ENCODE measurements around the gene MELTF.

The MELTF gene

DNA sequence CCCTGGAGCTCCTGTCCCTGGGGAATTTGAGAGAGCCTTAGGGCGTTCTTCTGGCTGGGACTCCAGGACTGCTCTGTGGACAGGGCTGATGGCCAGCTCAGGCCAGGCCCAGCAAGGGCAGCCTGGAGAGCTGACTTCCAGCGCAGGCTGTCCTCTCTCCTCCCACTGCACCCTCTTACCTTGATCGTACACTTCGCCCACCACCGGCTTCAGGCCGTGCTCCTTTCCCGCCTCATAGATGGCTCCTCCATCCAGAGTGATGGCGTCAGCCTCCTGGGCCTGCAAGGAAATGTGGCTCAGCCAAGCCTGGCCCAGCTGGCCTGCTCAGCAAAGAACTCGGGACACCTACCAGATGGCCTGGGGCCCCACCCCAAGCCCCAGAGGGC lies 3.1 kb downstream of the MELTF start:
- no peak for DNase-seq

GRCh38 chr3:197025736-197026480 lies 3.7 kb downstream of the MELTF start:
- no peak for DNase-seq

DNA sequence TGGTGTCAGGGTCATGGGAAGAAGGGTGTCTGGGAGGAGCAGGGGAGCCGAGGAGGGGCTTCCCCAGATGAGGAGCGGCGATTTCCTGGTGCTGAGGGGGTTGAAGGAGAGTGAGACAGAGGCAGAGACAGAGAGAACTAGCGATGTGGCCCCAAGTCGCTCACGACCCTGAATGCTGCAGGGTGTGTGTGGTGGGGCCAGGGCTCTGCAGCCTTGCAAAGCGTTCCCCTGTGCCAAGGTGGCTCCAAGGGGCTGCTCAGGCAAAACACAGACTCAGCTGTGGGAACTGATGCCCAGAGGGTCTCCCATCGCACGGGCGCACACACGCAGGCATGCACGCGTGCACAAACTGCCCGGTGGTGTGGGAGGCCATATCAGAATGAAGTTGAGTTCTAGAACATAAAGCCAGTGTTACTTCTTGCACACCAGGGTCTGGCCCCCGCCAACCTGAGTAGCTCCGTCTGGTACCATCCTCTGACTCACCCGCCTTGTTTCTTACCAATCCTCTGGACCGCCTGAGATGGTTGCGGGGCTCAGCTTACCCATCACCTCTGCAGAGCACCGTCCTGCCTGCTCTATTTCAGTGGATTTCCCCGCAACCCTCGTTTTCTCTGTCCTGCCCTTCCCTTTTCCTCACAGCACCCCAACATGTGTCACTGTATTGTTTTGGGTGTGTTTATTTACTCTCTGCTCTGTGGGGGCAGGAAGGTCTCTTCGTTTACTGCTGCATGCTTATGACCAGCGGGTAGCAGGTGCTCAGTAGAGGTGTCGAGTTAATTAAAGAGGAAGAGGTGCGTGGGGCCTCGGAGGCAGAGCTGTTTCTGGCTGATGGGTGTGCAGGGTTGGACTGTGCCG lies 4.5 kb downstream of the MELTF start:
- DNase-seq, result no peak

DNA sequence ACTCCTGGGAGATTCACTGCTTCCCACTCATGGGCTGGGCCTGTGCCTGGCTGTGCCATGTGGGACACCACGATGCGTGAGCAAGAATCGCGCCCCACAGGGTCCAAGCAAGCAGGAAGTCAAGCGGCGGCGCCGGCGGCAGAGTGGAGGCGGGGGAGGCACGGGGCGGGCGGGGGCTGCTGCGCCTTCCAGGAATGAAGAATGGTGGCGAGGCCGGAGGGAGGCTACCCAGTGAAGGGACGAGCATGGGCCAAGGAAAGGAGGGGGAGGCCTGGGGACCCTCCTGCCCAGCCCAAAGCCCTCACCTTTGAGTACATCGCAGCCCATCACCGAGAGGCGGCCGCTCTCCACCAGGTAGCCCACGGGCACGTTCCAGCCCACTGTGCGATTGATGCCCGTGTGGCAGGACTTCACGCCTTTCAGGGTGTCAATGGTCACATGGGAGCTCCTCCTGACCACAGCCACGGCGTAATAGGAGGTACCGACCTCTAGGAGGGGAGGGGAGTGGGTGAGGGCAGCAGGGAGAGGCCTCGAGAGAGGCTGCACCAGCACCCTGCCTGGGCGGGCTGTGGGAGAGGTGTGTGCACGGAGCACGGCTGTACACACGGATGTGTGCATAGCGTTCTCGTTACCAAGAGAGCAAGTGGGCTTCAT lies 5.5 kb downstream of the MELTF start:
- no peak for DNase-seq

- DNase-seq, result no peak
Measured at GRCh38 chr3:197023241-197023997, 6.2 kb downstream of the MELTF start.

DNA sequence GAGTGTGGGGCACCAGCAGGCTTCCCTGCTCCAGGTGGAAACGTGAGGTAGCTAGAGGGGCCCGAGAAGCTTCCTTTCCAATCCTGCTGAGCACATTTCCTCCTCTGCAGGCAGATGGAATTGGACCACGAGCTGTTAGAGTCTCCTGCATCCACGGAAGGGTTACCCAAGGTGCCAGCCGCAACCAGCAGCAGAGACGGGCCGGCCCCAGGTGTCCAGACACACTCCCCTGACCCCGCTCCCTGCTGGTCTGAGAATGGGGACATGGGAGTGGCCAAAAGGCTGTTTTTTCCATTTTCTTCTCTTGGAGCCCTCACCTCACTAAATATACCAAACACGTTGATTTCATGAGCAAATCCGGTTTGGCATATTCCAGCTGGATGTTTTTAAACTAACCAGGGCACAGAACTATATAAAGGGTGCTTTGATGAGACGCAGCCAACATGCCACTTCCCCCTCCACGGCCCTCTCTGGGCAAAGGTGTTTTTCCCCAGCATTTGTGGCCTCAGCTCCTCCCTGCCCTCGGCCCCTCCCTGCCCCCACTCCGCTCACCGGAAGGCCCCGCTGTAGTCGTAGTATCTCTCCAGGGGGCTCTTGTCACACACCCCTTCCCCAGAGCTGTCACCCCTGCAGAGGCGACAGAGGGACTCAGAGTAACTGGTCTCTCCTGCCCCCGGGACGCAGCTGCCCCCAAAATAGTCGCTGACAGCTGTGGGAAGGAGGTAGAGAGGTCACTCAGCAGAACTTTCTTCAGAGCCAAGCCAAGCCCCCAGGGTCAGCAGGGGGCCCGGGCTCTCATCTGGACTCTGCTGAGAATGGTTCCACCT lies 7.0 kb downstream of the MELTF start:
- no peak for DNase-seq

- no peak for DNase-seq
Measured at GRCh38 chr3:197021729-197022404, 7.8 kb downstream of the MELTF start.

GRCh38 chr3:197021231-197021630 lies 8.4 kb downstream of the MELTF start:
- DNase-seq, result no peak

DNA sequence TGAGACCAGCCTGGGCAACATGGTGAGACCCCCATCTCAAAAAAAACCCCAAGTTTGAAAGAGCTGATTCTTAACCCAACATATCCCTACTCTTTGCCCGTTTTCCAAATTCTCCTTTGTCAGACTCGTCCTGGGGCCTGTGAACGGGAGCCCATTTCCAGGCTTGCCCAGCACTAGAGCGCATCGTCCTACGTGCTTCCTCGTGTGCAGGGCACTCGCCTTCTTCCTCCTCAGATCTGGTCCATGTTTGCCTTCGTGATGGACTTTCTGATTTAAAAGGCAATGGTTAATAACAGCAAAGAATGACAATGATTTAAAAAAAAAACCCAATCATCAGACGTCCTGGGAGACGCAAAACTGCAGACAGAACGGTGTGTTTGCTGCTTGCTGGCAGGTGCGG lies 10.1 kb downstream of the MELTF start:
- DNase-seq, result no peak

GRCh38 chr3:197019021-197019420 lies 10.6 kb downstream of the MELTF start:
- no peak for DNase-seq

GRCh38 chr3:197017003-197017402 lies 12.6 kb downstream of the MELTF start:
- no peak for DNase-seq

- no peak for DNase-seq
Measured at GRCh38 chr3:197015790-197016736, 13.6 kb downstream of the MELTF start.

- DNase-seq, result no peak
Measured at GRCh38 chr3:197014942-197015575, 14.6 kb downstream of the MELTF start.

GRCh38 chr3:197014024-197014423 lies 15.6 kb downstream of the MELTF start:
- DNase-seq, result no peak

GRCh38 chr3:197012540-197012883 lies 17.1 kb downstream of the MELTF start:
- no peak for DNase-seq

DNA sequence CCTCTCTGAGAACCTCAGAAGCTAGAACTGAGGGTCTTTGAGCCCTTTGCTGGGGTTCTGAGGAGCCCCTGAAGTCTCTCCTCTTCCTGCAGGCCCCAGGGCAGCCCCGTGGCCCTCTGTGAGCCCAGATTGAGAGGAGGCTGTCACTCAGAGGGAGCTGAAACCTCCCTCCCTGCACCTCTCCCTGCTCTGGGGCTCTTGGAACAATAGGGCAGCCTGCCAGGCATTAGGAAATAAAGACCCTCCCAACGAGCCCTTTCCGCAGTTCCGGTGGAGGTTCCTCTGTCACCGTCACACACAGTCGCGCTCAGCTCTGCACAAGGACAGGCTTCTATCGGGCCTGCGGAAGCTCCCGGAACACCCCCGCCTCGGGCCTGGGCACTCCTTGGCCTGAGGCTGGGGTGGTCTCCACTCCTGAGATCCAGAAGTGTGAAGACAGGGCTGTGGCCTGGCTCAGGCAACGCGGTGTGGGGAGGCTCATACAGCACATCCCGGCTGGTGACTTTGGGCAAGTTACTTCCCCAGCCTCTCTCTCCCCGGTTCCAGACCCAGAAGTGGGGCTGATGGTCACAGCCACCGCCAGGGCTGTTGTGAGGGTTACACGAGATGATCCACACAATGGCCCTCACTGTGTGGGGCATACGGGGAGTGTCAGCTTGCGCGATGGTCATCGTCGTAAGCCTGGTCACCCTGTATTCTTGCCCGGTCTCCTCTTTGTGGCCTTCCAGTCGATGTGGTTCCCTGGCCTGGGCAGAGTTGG lies 17.7 kb downstream of the MELTF start:
- DNase-seq, result no peak

DNA sequence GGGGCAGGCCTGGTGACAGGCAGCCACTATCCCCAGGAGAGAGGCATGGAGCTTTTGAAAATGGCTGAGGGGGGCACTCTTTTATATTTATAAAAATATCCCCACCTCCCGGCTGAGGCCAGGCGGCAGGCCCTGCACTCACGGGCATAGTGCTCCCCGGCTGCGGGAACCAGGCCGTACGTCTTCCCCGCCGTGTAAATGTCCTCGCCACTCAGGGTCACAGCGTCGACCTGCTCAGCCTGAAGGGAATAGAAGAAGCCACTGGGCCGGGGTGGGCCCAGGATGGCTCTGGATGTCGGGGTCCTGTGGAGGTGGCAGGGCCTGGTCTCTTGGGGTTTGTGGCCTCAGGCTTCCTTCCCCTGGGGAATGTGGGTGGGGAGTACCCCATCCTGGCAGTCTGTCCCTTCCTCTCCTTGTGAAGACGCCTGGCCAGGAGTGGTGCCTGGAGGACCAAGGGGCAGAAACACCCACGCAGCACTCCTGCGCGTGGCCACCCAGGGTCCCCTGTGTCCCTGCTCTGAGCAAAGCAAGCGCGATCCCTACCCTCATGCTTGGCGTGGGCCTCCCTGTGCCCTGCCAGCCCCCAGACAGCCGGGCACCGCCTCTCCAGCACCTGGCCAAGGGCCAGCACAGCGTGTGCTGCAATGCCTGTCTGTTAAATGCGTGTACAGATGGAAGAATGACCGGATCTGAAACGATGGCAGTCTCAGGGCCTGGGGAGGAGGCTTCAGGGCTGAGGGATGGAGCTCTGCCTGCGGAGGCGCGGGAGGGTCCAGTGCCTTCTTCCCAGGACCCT lies 18.9 kb downstream of the MELTF start:
- no peak for DNase-seq

DNA sequence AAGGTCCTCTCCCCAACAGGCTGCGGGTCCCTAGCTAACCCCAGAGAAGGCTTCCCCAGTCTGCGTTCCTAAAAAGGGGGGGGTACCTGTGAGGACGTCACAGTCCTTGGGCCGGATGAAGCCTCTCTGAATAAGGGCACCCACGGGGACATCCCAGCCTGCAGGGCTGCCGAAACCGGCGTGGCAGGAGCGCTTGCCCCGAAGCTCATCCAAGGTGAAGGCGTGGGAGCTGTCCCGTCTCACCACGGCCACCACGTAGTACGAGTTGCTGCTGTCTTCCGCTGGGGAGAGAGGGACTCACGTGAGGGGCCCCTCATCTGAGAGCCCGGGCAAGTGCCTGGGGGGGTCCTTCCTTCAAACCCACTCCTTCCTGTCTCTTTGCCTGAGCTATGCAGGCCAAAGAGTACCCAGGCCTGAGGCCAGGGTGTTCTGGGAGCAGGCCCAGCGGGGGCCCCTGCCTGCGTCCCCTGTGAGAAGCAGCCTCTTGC lies 20.0 kb downstream of the MELTF start:
- no peak for DNase-seq
